A673 (cell line): ENCODE measurements around the gene TRPM2. TPM values are rescaled to one million over a fixed set of nuclear protein-coding genes. Genes with fewer than 3 reads are reported as not detected.

ENCODE experiments used
- BruUV-seq: library from RNA; stranded (reverse); fragments of 400-500 nt; replicated peaks from 2 replicates; lab custom pipeline; 2021; lab: Mats Ljungman, UMichigan
- CTCF ChIA-PET: fragments of 300-600 bp; sonication (Branson Sonifier 250); formaldehyde crosslinking; loops from one replicate; lab custom pipeline; 2022; ENCODE audit warnings: antibody characterized with exemption; lab: Charles Lee
- POLR2A ChIA-PET: fragments of 300-600 bp; sonication (Branson Sonifier 250); formaldehyde crosslinking; loops from one replicate; lab custom pipeline; 2022; ENCODE audit warnings: antibody characterized with exemption; ENCODE audit not compliant: low non-redundant PET; lab: Charles Lee
- DNase-seq: peaks from one replicate; pipeline ENCODE4 v3.0.0-alpha.2; 2015; ENCODE audit warnings: low spot score
- H3K27ac ChIP-seq: fragments of 200-600 bp; sonication (generic); 2 replicates; pipeline ENCODE4 v1.5.1; 2016; ENCODE audit warnings: mixed run types, low read depth, mild to moderate bottlenecking, mixed read lengths, antibody characterized with exemption, low read length; ENCODE audit not compliant: poor library complexity, severe bottlenecking
- H3K27me3 ChIP-seq: fragments of 200-600 bp; sonication (generic); replicated peaks from 2 replicates; pipeline ENCODE4 v1.6.1; 2017; ENCODE audit warnings: mixed run types, low read depth, mild to moderate bottlenecking, mixed read lengths, antibody characterized with exemption, low read length; ENCODE audit not compliant: insufficient read depth, poor library complexity
- H3K36me3 ChIP-seq: fragments of 200-600 bp; sonication (generic); 2 replicates; pipeline ENCODE4 v1.6.1; 2016; ENCODE audit warnings: mixed run types, mild to moderate bottlenecking, mixed read lengths, antibody characterized with exemption, low read length; ENCODE audit not compliant: insufficient read depth, poor library complexity, severe bottlenecking
- H3K4me1 ChIP-seq: fragments of 200-600 bp; sonication (generic); 2 replicates; pipeline ENCODE4 v1.6.1; 2017; ENCODE audit warnings: mixed run types, mild to moderate bottlenecking, mixed read lengths, antibody characterized with exemption, low read length; ENCODE audit not compliant: insufficient read depth, poor library complexity, severe bottlenecking
- H3K4me3 ChIP-seq: fragments of 200-600 bp; sonication (generic); 2 replicates; pipeline ENCODE4 v1.5.1; 2016; ENCODE audit warnings: low read depth, mixed run types, mild to moderate bottlenecking, mixed read lengths, low read length; ENCODE audit not compliant: poor library complexity, severe bottlenecking
- H3K9me3 ChIP-seq: fragments of 200-600 bp; sonication (generic); 2 replicates; pipeline ENCODE4 v1.6.1; 2016; ENCODE audit warnings: mixed run types, low read depth, mild to moderate bottlenecking, mixed read lengths, antibody characterized with exemption, low read length; ENCODE audit not compliant: poor library complexity, severe bottlenecking
- EZH2 ChIP-seq: fragments of 200-600 bp; sonication (generic); IDR thresholded peaks from 2 replicates; pipeline ENCODE4 v1.6.1; 2017; ENCODE audit warnings: borderline replicate concordance, low read depth, mild to moderate bottlenecking, mixed read lengths, antibody characterized with exemption, low read length; ENCODE audit not compliant: poor library complexity, severe bottlenecking
- intact Hi-C: fragments of 100-400 bp; cut with micrococcal nuclease; formaldehyde crosslinking; loops from one replicate; pipeline ENCODE4 v1.10.0; 2022; ENCODE audit not compliant: unreplicated experiment
- total RNA-seq: library from RNA; stranded (reverse); gene quantifications from 2 replicates; pipeline ENCODE4 v1.2.3, GENCODE V29; 2021
- TF ChIP-seq, protein P1 (sequence below): fragments of 300-800, 200-600 bp; sonication (generic); conservative IDR thresholded peaks from 2 replicates; pipeline ENCODE4 v1.5.1; 2017; ENCODE audit warnings: low read depth, mild to moderate bottlenecking, antibody characterized with exemption, low read length, moderate library complexity, mixed read lengths

The TRPM2 gene
- total RNA-seq, 1 experiment from 2014 or later, result 0.21 TPM

GRCh38 chr21:44490405-44490804 lies 137.0 kb downstream of the TRPM2 start:
- POLR2A ChIA-PET, result no interaction called here

GRCh38 chr21:44490816-44491215 lies 137.4 kb downstream of the TRPM2 start:
- POLR2A ChIA-PET, result no interaction called here

More at GRCh38 chr21:44490405-44490804, 137.0 kb downstream of the TRPM2 start:
- Histone ChIP-seq H3K9me3 (peaks cover 12% of the 10 kb centered on the region), H3K4me1 (no peaks in the 10 kb centered on the region), H3K36me3 (no peaks in the 10 kb centered on the region), H3K27ac (no peak overlapping the region), H3K4me3 (no peak overlapping the region), H3K27me3 (no peaks in the 10 kb centered on the region)
- CTCF ChIA-PET, result no interaction called here
- no peak for DNase-seq
- TF ChIP-seq, protein P1, sequence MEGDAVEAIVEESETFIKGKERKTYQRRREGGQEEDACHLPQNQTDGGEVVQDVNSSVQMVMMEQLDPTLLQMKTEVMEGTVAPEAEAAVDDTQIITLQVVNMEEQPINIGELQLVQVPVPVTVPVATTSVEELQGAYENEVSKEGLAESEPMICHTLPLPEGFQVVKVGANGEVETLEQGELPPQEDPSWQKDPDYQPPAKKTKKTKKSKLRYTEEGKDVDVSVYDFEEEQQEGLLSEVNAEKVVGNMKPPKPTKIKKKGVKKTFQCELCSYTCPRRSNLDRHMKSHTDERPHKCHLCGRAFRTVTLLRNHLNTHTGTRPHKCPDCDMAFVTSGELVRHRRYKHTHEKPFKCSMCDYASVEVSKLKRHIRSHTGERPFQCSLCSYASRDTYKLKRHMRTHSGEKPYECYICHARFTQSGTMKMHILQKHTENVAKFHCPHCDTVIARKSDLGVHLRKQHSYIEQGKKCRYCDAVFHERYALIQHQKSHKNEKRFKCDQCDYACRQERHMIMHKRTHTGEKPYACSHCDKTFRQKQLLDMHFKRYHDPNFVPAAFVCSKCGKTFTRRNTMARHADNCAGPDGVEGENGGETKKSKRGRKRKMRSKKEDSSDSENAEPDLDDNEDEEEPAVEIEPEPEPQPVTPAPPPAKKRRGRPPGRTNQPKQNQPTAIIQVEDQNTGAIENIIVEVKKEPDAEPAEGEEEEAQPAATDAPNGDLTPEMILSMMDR, result no peak
- TF ChIP-seq EZH2, result no peak
- no TSS peak for BruUV-seq
- intact Hi-C loops, result no loop called here

More at GRCh38 chr21:44490816-44491215, 137.4 kb downstream of the TRPM2 start:
- H3K4me3 ChIP-seq, result no peak overlapping the region
- TF ChIP-seq, protein P1, result no peak
- TF ChIP-seq EZH2, result no peak
- intact Hi-C loops, result no loop called here
- no peaks in the 10 kb centered on the region for H3K27me3 ChIP-seq
- H3K27ac ChIP-seq, result no peak overlapping the region
- BruUV-seq, result no TSS peak
- no peak for DNase-seq
- H3K9me3 ChIP-seq, result peaks cover 12% of the 10 kb centered on the region
- no peaks in the 10 kb centered on the region for H3K4me1 ChIP-seq
- no peaks in the 10 kb centered on the region for H3K36me3 ChIP-seq
- CTCF ChIA-PET, result no interaction called here

Other genes starting within 250 kb of the TRPM2 start
- gene PWP2, start 246.2 kb upstream of the TRPM2 start, total RNA-seq, result 10.1 and 13.0 TPM in 2 replicates
- 13.1 and 16.3 TPM in 2 replicates for gene GATD3, start 219.9 kb upstream of the TRPM2 start, total RNA-seq
- 0.69 and 1.3 TPM in 2 replicates for gene ICOSLG, start 112.7 kb upstream of the TRPM2 start, total RNA-seq
- gene DNMT3L, start 91.7 kb upstream of the TRPM2 start, total RNA-seq, result not detected in 2 replicates
- gene AIRE, start 67.7 kb upstream of the TRPM2 start, total RNA-seq, result not detected in 2 replicates
- gene PFKL, start 53.6 kb upstream of the TRPM2 start, total RNA-seq, result 112 and 122 TPM in 2 replicates
- gene CFAP410, start 14.2 kb upstream of the TRPM2 start, total RNA-seq, result 13.3 and 14.0 TPM in 2 replicates
- 1.5 and 3.1 TPM in 2 replicates for gene LRRC3, start 101.9 kb downstream of the TRPM2 start, total RNA-seq
- 0.28 and 0.47 TPM in 2 replicates for gene KRTAP10-1, start 186.6 kb downstream of the TRPM2 start, total RNA-seq
- 0.26 and 0.69 TPM in 2 replicates for gene KRTAP10-2, start 197.9 kb downstream of the TRPM2 start, total RNA-seq
- 0.62 TPM in 1 of 2 replicates, not detected in the other for gene KRTAP10-3, start 205.2 kb downstream of the TRPM2 start, total RNA-seq
- gene KRTAP10-4, start 220.1 kb downstream of the TRPM2 start, total RNA-seq, result not detected in 2 replicates
- gene KRTAP10-5, start 227.0 kb downstream of the TRPM2 start, total RNA-seq, result 0.33 TPM in 1 of 2 replicates, not detected in the other
- gene KRTAP10-6, start 238.9 kb downstream of the TRPM2 start, total RNA-seq, result 0.39 TPM in 1 of 2 replicates, not detected in the other
- gene KRTAP10-7, start 247.0 kb downstream of the TRPM2 start, total RNA-seq, result not detected in 2 replicates